HG02884 (cell line): ENCODE measurements around the gene UGT1A8.

ENCODE experiments used
- ATAC-seq: cut with Tn5 transposase; IDR thresholded peaks from one replicate; pipeline ENCODE4 v1.9.1; 2021; ENCODE audit warnings: mild to moderate bottlenecking, moderate library complexity; ENCODE audit not compliant: unreplicated experiment

UGT1A8 gene

DNA sequence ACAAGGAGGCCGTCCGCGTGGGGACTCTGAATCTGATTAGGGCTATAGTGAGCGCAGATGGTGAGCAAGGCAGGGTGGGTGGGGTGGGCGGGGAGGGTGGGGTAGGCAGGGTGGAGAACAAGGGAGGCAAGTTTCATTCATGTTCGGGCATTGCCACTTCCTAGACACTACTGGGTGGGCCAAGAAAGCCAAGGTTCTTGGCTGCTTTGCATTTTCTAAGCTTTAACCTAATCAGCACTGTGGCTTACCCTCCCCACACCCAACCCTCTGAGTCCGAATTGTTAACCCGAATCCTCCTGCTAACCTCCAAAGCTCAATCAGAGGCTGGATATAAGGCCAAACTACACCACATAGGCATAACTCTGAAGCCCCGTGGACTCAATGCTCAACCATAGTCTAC, 178.8 kb downstream of the UGT1A8 start:
- no peak for ATAC-seq

DNA sequence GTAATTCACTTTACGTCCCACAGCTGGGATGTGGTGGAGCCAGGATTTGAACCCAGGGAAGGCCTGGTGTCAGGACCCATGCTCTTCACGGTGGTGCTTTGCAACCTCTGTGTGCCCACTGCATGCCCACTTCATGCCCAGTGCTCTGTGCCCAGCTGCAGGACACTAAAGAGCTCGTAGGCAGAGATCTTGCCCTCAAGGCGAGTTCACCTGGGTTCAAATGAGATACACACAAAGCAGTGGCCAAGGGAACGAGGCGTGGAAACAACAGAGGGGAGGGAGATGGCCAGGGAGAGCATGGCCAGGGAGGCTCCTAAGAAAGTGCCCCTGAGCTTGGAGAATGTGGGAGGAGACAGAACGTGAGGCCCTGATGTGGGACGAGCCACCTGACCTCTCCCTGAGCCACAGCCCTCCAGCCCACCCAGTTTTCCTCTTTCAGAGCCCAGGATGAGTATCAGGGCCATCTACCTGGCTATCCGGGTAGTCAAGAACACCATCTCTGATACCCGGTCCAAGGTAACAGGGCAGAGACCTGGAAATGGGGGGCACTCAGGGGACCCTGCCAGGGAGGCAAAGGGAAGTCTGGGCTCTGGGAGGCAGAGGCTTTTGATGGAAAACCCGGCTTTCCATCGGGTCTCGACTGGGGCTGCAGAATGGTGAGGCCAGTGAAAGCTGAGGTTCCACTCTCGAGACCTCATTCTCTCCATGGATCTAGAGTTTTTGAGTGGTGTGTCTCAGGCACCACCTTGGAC, 181.1 kb downstream of the UGT1A8 start:
- no peak for ATAC-seq

DNA sequence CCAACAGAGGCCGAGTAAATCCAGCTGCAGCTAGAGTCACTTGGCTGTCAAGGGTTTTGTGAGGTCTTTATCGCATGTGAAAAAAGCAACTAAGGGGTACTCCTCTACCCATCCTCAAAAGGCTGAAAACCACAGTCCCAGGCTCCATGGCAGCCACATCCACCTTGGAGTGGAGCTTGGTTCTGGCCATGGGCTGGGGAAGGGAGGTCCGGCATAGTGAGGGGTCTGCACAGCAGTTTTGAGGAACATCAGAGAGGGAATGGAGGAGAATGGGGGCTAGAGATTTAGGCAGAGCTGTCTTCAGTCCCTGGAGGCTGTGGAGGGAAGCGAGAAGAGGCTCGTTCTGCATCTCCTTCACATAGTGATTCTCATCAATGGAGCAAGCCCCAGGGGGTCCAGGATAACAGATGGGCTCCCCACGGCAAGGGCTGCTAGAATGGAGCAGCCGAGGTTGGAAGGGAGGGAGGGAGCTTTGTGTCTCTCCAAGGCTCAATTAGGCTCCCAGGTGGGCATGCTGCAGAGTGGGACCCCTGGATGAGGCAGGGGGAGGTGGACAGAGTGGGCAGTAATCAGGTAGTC, 181.7 kb downstream of the UGT1A8 start:
- ATAC-seq, result no peak

DNA sequence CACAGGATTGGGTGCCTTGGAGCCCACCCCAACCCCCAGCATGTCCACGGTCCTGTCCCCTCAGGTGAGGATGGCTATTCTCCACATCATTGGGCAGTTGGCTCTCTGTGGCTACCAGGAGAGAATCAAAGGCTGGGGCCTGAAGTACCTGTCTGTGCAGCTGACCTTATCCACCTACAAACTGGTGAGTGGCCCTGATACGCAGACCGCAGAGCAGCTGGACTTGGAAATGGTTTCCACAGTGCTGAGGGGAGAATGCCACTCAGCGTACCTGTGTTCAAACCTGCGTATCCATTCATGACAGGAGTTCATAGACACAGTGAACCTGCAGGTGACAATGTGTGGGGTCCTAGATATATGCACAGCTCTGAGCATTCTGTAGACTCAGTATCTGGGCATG, 182.3 kb downstream of the UGT1A8 start:
- no peak for ATAC-seq

DNA sequence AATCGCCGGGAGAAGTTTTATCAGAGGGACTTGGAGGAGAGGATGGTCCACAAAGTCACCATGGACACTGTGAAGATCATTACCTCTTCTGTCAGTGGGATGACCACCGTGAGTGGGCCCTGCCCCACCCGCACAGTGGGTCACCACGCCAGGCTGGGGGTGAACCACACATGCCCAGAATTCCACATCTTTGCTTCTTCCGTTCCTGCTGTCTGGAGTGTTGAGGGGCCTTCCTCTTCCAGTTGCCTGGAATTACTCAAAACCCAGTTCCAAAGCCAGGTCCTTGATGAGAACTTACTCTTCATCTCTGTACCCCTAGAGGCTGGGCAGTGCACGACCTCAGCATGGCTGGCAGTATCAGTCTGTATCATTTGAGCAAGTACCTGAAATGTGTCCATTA, 182.8 kb downstream of the UGT1A8 start:
- no peak for ATAC-seq

DNA sequence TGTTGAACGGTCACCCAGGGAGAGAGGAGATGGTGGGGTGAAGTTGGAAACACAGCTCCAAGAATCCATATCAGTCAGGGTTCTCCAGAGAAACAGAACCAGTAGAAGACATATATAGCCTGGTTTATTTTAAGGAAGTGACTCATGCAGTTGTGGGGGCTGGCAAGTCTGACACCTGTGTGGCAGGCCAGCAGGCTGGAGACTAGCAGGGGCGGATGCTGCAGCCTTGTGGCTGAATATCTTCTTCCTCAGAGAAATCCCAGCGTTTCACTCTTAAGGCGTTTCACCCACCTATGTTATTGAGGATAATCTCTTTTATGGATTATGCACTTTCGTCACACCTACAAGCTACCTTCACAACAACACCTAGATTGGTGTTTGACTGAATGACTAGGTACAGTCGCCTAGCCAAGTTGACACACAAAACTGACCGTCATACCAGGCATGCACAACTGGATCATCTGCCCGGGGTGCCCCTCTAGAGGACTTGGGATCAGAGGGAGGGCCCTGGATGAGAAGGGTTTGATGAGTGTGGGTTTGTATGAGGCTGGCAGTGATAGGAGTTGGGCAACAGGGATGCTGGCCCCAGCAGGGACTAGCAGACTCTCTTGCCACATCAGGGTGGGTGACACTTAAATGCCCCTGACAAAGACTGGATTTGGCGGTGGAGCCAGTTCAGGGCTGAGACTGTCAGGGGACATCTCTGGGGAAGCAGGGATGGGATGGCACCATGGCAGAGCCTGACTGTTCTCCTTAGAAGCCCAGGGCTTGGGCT, 184.1 kb downstream of the UGT1A8 start:
- no peak for ATAC-seq

DNA sequence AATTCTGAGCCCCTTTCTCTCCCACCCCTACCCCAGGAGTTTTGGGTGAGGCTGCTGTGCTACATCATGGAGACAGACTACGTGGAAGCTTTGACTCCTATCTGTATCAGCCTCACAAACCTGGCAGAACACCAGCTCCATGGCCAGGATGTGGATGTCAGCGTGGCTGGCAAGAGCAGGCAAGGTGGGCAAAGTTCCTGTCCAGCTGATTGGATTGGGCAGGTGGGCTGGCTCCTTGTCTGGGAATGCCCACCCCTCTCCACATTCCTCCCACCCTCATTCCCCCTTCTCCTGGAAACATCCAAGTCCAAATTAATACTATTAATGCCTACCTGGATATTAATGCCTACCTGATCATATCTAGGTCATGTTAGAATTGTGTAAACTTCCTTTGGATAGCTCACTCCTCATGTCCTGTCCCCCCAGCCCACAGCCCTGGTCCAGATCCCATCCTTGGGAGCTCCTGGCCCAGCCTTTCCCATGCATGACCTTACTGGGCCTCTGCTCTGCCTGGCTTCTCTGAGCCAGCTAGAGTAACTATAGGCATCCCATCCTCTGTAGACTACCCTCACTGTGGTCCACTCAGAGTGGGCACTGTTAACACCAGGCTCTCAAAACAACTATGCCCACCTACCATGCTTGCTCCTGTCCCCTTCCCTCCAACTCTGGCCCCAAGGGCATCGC, 184.8 kb downstream of the UGT1A8 start:
- no peak for ATAC-seq

DNA sequence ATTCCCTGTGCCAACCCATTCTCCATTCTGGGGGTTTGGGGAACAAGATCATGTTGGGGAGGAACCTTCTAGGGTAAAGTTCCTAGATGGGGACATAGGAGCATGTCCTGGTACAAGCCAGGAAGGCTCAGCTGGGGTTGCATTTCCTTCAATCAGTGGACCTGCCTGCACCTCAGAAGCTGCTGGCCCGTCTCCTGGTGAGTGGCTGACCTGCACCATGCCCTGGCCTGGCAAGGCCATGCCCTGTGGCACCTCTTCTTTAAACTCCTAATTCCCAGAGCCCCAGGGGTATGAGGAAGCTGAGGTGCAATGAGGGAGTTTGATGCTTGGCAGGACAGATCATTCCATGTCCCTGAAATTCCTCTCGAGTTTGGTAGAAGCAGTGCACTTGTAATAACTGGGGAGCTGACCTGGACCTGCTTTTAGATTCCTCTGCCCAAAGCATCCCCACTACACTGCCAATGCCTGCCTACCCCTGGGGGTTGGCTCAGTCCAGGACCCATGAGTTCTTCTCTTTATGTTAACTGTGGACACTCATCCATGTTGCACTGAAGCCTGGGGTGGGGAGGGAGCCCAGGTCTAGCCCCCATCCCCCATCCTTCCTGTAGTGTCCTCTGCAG, 186.0 kb downstream of the UGT1A8 start:
- ATAC-seq, result no peak

DNA sequence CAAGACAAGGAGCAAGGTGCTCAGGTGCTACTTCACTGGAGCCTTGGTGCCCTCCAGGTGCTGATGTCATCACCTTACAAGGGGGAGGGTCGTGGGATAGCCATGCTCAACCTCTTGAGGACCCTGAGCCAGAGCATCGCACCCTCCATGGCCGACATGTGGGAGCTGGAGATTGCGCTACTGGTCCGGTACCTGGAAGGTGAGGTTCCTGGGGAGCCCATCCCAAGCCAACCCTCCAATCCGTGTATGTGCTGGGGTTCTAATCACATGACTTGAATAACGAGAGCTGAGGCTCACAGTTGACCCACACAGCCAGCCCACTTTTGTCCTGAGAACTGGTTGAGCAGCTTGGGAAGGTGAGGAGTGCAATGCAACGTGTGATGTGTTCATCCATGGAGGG, 186.6 kb downstream of the UGT1A8 start:
- no peak for ATAC-seq

DNA sequence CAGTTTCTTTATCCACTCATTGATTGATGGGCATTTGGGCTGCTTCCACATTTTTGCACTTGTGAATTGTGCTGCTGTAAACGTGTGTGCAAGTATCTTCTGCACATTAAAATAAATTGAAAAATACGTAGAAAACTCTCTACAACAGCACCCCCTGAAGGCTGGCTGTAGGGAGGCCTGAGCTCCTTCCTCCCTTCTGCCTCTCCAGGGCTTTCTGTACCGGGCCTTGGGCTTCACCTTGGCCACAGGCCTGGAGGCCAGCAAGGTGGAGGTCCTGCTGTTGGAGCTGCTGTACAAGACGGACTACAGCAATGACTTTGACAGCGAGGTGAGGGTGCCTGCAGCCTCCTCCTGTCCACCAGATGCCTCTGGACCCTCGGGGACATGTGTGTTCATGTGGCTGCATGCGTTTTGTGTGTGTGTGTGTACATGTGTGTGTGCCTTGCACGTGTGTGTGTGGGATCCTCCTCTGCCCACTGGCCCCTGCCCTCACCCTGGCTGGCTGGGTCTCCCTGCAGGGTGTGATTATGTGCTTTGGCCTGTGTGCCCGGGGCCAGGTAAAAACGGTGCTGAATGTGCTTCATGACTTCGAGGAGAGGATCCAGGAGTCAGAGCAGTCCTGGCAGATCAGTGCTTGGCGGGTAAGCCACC, 189.9 kb downstream of the UGT1A8 start:
- no peak for ATAC-seq

DNA sequence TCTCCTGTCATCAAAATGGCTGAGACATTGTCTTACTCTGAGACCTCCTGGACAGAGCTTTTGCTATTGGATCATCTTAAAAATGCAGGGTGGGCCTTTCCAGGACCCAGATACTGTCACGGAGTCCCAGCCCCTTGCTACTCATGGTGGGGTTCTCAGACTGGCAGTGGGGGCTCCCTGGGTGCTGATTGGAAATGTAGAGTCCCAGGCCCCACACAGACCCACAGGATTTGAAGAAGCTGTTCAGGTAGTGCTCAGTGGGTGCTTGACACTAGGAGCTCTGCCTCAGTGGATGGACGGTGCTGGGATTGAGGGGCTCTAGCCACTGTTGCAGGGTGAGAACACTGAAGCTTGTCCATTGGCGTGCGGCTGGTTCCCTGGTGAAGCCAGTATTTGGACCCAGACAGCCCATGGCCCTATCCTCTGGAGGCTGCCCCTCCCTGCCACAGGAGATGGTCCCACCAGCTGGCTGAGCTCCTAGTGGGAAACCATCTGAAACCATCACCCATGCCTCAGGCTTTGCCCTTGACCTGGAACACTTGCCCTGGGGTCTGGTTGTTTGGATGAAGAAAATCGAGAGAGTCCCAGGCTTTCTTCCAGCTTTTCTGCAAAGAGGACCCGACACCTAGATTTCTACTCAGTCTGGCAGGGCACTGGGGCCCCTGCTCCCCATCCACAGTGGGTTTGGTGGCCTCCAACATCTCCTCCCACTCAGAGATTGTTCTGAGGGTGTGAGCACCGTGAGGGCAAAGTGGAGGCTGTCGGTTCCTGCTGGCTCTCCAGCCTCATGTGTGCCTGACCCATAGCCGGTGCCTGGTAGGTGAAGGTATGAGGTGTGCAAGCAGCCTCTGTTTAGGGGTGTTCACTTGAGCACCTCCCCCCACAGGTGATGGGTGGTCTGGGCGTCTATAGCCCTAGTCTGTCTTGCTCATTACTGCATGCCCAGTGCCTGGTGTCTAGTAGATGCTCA, 190.8 kb downstream of the UGT1A8 start:
- no peak for ATAC-seq

DNA sequence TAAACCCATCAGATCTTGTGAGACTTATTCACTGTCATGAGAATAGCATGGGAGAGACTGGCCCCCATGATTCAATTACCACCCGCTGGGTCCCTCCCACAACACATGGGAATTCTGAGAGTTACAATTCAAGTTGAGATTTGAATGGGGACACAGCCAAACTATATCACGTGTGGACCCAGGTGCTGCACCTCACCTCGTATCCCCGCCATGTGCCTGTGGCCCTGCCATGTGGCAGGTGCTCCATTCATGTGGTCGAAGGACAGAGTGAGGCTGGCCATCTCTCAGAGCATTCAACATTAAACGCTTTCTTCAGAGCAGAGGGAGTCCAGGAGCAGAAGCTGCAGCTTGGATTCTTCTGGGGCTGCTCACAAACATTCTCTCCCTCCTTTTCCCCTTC, 193.0 kb downstream of the UGT1A8 start:
- no peak for ATAC-seq

DNA sequence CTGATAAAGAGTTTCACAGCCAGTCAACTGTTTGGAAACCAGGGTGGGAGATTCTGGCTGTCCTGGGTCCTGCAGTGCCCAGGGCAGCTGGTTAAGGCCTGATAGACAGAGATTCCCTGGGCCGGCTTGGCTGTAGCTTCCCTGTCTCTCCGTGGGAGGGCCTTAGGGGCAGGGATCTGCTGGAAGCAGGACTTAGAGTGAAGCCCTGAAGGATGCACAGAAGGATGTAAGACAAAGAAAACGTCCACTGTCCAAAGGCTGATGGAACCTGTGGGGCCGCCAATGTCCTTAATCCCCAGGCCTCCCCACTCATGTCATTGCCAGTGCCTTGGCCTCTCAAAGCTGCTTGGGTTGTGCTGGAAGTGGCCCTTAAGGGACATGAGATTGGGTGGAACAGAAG, 193.7 kb downstream of the UGT1A8 start:
- ATAC-seq, result no peak

DNA sequence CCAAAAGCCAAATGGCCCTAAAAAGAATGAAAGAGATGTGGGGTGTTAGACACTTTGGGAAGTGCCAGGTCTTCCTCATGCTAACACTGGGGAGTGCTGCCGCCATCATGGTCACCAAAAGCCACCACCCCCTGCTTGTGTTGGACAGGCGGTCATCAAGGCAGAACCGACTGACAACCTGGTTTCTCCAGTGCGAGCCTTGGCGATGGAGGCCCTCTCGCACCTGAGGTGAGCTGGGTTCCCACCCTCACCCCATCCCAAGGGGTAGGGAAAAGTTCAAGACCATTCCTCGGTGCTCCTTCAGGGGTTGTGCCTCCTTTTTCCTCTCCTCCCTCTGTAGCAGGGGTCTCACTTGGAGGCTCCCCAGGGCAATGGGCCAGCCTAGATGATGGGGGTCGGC, 194.3 kb downstream of the UGT1A8 start:
- no peak for ATAC-seq

DNA sequence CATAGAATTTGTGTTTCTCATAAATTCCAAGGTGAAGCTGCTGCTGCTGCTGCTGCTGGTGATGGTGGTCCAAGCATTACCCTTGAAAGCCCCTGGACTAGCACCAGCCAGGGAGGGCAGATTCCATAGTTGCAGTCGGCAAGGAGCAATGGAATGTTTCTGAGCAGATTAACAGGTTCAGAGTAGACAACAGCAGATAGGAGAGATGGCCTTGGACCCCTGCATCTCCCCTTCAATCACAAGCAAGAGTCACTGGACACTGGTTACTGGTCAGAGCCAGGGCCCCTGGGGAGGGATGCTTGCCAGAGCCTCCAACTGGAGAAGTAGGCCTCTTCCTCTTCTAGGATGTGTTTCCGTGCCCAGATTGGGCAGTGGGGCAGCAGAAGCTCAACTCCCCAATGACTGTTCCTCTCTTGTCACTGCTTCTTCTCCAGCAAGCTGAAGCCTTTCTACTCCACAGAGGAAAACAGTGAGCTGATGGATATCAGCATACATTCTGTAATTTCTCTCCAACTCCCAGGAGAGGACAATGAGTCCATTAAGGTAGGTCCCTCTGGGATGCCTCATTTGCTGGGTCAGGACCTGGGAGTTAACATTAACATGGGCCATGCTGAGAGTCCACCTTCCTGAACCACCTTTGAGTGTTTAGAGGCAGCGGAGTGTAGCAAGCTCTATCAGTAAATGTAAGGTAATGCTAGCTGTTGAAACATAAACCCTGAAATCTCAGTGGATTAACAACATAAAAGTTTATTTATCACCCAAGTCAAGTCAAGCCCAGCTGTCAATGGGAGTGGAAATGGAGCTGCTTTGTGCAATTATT, 196.0 kb downstream of the UGT1A8 start:
- ATAC-seq, result no peak

DNA sequence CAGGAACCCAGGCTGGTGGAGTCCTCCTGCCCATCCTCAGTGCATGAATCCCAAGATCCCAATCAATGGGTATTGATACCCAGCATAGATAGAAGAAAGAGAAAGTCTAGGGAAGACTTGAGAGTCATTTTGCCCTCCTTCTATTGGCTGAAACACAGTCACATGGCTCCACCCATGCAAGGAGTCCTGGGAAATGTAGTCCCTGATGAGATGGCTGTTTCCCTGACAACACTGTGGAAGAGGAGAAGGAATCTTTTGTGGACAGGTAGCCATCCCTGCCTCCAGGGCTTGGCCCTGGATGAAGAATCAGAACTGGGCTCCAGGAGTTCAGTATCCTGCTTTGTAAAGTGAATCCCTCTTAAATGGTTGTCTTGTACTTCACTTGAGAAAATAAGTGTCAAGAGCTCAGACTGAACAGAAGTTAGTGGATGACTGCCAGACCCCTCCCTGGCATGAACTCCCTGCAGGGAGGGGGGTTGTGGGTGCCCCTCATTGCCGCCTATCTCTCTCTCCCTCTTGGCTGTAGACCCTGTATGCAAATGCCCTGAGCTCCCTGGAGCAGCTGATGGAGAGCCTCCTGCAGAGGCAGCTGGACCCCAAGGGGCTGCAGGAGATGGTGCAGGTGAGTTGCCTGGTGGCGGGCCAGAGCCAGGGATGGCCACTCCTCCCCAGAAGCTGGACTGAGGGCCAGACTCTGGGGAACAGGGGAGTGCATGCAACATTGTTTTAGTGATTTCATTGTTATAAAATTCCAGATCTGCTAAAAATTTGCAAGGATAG, 196.8 kb downstream of the UGT1A8 start:
- no peak for ATAC-seq

DNA sequence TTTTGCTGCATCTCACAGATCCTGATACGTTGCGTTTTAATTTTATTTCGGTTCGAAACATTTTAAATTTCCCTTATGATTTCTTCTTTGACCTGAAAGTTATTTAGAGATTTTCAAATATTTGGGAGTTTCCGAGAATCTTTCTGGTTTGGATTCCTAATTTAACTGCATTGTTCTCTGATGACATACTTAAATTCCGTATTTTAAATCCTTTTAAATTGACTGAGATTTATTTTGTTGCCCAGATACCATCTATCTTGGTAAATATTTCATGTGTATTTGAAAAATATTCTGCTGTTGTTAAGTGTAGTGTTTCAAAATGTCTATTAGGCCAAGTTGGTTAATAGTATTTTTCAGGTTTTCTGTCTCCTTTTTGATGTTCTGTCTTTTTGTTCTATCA, 198.4 kb downstream of the UGT1A8 start:
- ATAC-seq, result no peak

DNA sequence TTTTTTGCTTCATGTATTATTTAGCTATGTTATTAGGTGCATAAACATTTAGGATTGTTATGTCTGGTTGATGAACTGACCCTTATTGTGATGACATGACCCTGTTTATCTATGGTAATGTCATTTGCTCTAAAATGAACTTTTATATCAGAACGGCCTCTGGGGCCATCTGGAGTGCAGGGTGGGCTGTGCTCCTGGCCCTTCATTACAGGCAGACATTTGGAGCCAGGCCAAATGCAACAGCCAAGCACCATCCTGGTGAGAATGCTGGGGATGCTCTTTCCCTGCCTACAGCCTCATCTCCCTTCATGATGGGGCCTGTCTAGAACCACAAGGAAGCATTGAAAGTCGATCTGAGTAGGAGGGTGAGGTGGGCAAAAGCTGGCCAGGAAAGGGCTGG, 198.9 kb downstream of the UGT1A8 start:
- ATAC-seq, result no peak
